ENCODE data around the gene FRMPD4. TPM values are rescaled to one million over a fixed set of nuclear protein-coding genes. Genes with fewer than 3 reads are reported as not detected.

FRMPD4 gene
- 1.2 and 1.8 TPM in 2 replicates for total RNA-seq

DNA sequence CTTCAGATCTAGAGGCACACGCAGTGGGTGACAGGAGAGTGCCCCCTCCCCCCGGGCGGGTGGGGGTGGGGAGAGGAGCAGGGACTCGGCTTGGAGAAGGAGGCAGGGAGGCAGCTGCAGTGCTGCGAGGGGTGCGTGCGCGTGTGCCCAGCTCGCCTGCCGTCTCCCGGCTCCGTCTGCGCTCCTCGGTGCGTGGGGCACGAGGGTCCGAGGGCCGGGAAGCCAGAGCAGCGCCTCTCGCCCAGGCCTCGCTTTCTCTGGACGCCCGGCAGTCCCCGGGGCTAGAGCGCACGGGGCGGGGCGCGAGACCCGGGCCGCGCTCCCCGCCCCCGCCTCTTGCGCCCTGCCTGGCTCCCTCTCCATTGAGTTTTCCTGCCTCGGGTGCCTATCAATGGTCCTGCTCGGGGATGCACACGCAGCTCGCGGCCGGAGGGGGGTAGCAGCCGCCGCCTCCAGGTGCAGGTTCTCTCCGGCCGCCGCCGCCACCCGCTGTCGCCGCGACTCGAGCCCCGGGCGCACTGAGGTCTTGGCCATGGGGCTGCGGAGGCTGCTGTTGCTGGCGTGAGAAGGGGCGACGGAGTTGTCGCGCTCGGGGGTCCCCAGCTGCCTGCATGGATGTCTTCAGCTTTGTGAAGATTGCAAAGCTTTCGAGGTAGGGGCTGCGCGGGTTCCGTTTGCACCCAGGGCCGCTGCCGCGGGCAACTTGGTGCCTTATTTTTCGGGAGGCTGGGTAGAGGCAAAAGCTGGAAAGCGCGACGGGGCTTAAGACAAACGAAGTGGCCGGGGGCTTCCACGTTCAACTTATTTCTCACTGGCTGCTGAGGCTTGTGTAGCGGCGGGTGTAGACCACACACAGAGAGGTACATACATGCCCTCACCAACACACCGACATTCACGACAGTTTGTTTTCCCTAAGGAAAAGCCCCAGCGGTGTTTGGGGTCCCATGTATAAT lies at the start of gene FRMPD4:
FRMPD4 (plus strand) TSS at position 113 of the 953 bp plus-strand sequence; CDS start at position 612, 499 bp downstream.
- H3K27me3 ChIP-seq (ENCODE audit: insufficient read depth, low read length) = no peaks in the 10 kb centered on the region
- H2AFZ ChIP-seq (ENCODE audit: low read length) = peak within 1 kb of the TSS; percentile 66
- H3K79me2 ChIP-seq (ENCODE audit: insufficient read depth, low read length) = no peaks in the 10 kb centered on the region
- no peaks in the 10 kb centered on the region for H3K4me1 ChIP-seq (ENCODE audit: insufficient read depth, low read length)
- H3K27ac ChIP-seq (ENCODE audit: low read depth, low read length) = no peak within 1 kb of the TSS
- no peaks in the 10 kb centered on the region for H3K9me3 ChIP-seq (ENCODE audit: low read depth, low read length)
- peak within 1 kb of the TSS; percentile 86 for H3K4me2 ChIP-seq (ENCODE audit: insufficient read depth, low read length)
- no peaks in the 10 kb centered on the region for H3K36me3 ChIP-seq (ENCODE audit: insufficient read depth, low read length)
- no peaks in the 10 kb centered on the region for H4K20me1 ChIP-seq (ENCODE audit: insufficient read depth, low read length)
- TF ChIP-seq CTCF (IDR thresholded peaks at IDR 0.05; ENCODE audit: extremely low read depth, low read depth, low read length) = peak; percentile 14
- H3K4me3 ChIP-seq (ENCODE audit: insufficient read depth, low read length) = peak within 1 kb of the TSS; percentile 67
- DNase-seq (ENCODE audit: insufficient read length, low spot score, missing footprints) = peak; percentile 77

DNA sequence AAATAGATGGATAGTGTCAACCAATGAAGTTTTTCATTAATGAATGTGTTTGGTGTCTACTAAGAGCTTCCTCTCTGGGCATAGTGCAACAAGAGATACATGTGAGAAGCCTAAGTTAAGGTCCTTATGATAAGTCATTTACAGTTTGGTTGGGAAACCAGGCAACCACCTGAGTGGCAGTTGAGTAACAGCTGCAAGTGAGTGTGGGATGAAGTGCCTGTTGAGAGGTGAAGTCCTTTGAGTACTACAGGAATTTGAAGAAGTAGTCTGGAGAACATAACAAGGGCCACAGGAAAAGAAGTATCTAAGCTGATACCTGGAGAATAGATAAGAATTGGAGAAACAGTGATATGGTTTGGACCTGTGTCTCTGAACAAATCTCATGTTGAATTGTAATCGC lies 48.5 kb upstream of the FRMPD4 start:
- no peak for DNase-seq (ENCODE audit: insufficient read length, low spot score, missing footprints)
- TF ChIP-seq CTCF (IDR thresholded peaks at IDR 0.05; ENCODE audit: extremely low read depth, low read depth, low read length) = no peak
- H2AFZ ChIP-seq (ENCODE audit: low read length) = no peak overlapping the region
- no peak overlapping the region for H3K4me2 ChIP-seq (ENCODE audit: insufficient read depth, low read length)
- H3K27ac ChIP-seq (ENCODE audit: low read depth, low read length) = no peak overlapping the region
- H4K20me1 ChIP-seq (ENCODE audit: insufficient read depth, low read length) = no peaks in the 10 kb centered on the region
- H3K9me3 ChIP-seq (ENCODE audit: low read depth, low read length) = no peaks in the 10 kb centered on the region
- no peaks in the 10 kb centered on the region for H3K36me3 ChIP-seq (ENCODE audit: insufficient read depth, low read length)
- no peaks in the 10 kb centered on the region for H3K4me1 ChIP-seq (ENCODE audit: insufficient read depth, low read length)
- H3K79me2 ChIP-seq (ENCODE audit: insufficient read depth, low read length) = no peaks in the 10 kb centered on the region
- H3K4me3 ChIP-seq (ENCODE audit: insufficient read depth, low read length) = no peak overlapping the region
- no peaks in the 10 kb centered on the region for H3K27me3 ChIP-seq (ENCODE audit: insufficient read depth, low read length)

DNA sequence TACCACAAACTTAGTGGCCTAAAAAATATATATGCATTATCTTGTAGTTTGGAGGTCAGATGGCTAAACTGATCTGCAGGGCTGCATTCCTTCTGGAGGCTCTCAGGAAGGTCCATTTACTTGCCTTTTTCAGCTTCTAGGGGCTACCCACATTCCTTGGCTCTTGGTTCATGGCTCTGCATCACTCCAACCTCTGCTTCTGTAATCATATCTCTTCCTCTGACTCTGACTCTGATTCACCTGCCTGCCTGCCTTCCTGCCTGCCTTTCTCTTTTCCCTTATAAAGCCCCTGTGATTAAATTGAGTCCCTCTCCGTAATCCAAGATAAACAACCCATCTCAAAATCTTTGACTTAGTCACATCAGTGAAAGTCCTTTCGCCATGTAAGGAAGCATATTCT lies 25.0 kb upstream of the FRMPD4 start:
- H3K4me1 ChIP-seq (ENCODE audit: insufficient read depth, low read length) = no peaks in the 10 kb centered on the region
- DNase-seq (ENCODE audit: insufficient read length, low spot score, missing footprints) = no peak
- H3K4me2 ChIP-seq (ENCODE audit: insufficient read depth, low read length) = no peak overlapping the region
- no peak overlapping the region for H3K4me3 ChIP-seq (ENCODE audit: insufficient read depth, low read length)
- no peaks in the 10 kb centered on the region for H3K27me3 ChIP-seq (ENCODE audit: insufficient read depth, low read length)
- H4K20me1 ChIP-seq (ENCODE audit: insufficient read depth, low read length) = no peaks in the 10 kb centered on the region
- H3K36me3 ChIP-seq (ENCODE audit: insufficient read depth, low read length) = no peaks in the 10 kb centered on the region
- H3K9me3 ChIP-seq (ENCODE audit: low read depth, low read length) = no peaks in the 10 kb centered on the region
- H3K79me2 ChIP-seq (ENCODE audit: insufficient read depth, low read length) = no peaks in the 10 kb centered on the region
- TF ChIP-seq CTCF (IDR thresholded peaks at IDR 0.05; ENCODE audit: extremely low read depth, low read depth, low read length) = no peak
- no peak overlapping the region for H2AFZ ChIP-seq (ENCODE audit: low read length)
- H3K27ac ChIP-seq (ENCODE audit: low read depth, low read length) = no peak overlapping the region

- Histone ChIP-seq H4K20me1 (ENCODE audit: insufficient read depth, low read length) (no peaks in the 10 kb centered on the region), H3K79me2 (ENCODE audit: insufficient read depth, low read length) (no peaks in the 10 kb centered on the region), H3K27ac (ENCODE audit: low read depth, low read length) (no peak overlapping the region), H2AFZ (ENCODE audit: low read length) (no peak overlapping the region), H3K4me2 (ENCODE audit: insufficient read depth, low read length) (no peak overlapping the region), H3K36me3 (ENCODE audit: insufficient read depth, low read length) (no peaks in the 10 kb centered on the region), H3K9me3 (ENCODE audit: low read depth, low read length) (no peaks in the 10 kb centered on the region), H3K27me3 (ENCODE audit: insufficient read depth, low read length) (no peaks in the 10 kb centered on the region), H3K4me3 (ENCODE audit: insufficient read depth, low read length) (no peak overlapping the region), H3K4me1 (ENCODE audit: insufficient read depth, low read length) (no peaks in the 10 kb centered on the region)
- TF ChIP-seq CTCF (IDR thresholded peaks at IDR 0.05; ENCODE audit: extremely low read depth, low read depth, low read length) = no peak
- DNase-seq (ENCODE audit: insufficient read length, low spot score, missing footprints) = no peak
These were observed 22.9 kb upstream of the FRMPD4 start for GRCh38 chrX:12115377-12115776.

Measured in osteoblast (primary cell).